ENCODE measurements around the gene SPRED1. TPM values are rescaled to one million over a fixed set of nuclear protein-coding genes. Genes with fewer than 3 reads are reported as not detected.

The SPRED1 gene
- total RNA-seq, 4 donors from 2014 or later: 77.9 to 92.7 (median 82.6) TPM

DNA sequence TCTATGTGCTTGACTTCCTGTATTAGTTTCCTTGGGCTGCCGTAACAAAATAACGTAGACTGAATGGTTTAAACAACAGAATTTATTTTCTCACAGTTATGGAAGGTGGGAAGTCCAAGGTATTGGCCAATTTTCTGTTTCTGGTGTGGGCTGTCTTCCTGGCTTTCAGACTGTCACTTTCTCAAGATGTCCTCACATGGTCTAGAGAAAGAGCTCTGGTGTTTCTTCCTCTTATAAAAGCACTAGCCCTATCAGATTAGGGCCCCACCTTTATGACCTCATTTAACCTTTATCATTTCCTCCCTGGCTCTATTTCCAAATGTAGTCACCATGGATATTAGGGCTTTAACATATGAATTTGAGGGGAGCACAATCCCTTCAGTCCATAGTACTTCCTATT is 54.6 kb downstream of the SPRED1 start:
- intact Hi-C loops (cut with DNase I): no loop called here
- Histone ChIP-seq H3K9me3 (no peaks in the 10 kb centered on the region), H3K27ac (no peak overlapping the region), H3K4me3 (replicated peaks in 1 of 3) (no peak overlapping the region), H3K27me3 (no peaks in the 10 kb centered on the region), H3K36me3 (no peaks in the 10 kb centered on the region), H3K4me1 (peaks cover 0 to 2% of the 10 kb centered on the region in 2 donors)
- no peak for TF ChIP-seq POLR2A (IDR thresholded peaks at IDR 0.05)
- TF ChIP-seq, protein P1, sequence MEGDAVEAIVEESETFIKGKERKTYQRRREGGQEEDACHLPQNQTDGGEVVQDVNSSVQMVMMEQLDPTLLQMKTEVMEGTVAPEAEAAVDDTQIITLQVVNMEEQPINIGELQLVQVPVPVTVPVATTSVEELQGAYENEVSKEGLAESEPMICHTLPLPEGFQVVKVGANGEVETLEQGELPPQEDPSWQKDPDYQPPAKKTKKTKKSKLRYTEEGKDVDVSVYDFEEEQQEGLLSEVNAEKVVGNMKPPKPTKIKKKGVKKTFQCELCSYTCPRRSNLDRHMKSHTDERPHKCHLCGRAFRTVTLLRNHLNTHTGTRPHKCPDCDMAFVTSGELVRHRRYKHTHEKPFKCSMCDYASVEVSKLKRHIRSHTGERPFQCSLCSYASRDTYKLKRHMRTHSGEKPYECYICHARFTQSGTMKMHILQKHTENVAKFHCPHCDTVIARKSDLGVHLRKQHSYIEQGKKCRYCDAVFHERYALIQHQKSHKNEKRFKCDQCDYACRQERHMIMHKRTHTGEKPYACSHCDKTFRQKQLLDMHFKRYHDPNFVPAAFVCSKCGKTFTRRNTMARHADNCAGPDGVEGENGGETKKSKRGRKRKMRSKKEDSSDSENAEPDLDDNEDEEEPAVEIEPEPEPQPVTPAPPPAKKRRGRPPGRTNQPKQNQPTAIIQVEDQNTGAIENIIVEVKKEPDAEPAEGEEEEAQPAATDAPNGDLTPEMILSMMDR (IDR thresholded peaks at IDR 0.05): no peak
- no peak for DNase-seq
- 85 to 90% methylated on average over 2 of the region's 2 CpGs for WGBS, 2 donors

DNA sequence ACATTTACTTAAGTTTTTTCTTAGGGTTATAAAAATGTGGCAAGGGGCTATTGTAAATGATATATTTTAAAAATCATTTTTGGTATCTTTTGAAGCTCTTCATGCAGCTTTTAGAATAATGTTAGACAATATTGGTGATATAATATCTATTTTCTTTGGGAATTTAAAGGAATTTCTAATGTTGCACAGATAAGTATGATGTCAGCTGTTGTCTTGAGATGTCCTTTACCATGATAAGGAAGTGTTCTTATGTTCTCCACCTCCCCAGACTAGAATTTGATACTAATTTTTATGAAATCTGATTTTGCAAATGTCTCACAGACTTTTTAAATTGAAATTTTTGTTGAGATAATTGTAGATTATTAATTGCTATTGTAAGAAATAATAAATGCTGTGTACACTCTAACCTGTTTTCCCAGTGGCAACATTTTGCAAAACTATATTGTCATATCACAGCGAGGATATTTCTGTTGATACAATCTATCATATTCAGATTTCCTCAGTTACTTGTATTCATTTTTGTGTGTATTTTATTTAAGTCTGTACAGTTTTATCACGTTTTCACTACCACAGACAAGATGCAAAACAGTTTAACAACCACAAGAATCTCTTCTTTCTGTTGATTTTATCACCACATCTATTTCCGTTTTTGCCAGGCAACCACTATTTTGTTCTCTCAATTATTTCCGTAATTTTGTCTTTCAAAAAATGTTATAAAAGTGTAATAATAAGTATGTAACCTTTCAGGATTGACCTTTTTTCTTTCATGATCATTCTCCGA is 55.4 kb downstream of the SPRED1 start:
- DNase-seq: no peak
- Histone ChIP-seq H3K4me3 (replicated peaks in 1 of 3) (no peak overlapping the region), H3K36me3 (no peaks in the 10 kb centered on the region), H3K27me3 (no peaks in the 10 kb centered on the region), H3K27ac (no peak overlapping the region), H3K4me1 (peaks cover 0 to 2% of the 10 kb centered on the region in 2 donors), H3K9me3 (no peaks in the 10 kb centered on the region)
- intact Hi-C loops (cut with DNase I): no loop called here
- 89 to 91% methylated on average over 5 of the region's 5 CpGs for WGBS, 2 donors
- TF ChIP-seq POLR2A (IDR thresholded peaks at IDR 0.05): no peak
- TF ChIP-seq, protein P1 (IDR thresholded peaks at IDR 0.05): no peak

DNA sequence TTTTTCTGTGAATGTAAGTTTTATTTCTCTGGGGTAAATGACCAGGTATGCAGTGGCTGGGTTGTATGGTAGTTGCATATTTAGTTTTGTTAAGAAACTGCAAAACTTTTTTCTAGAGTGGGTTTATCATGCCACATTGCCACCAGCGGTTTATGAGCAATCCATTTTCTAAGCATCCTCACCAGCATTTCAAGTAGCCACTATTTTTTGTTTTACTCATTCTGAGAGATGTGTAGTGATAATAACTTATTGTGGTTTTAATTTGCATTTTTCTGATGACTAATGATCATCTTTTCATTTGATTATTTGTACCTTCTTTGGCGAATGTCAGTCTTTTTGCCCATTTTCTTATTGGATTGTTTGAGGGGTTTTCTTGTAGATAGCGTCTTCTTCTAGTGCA is 56.2 kb downstream of the SPRED1 start:
- Histone ChIP-seq H3K36me3 (no peaks in the 10 kb centered on the region), H3K27ac (no peak overlapping the region), H3K4me3 (replicated peaks in 1 of 3) (no peak overlapping the region), H3K9me3 (no peaks in the 10 kb centered on the region), H3K4me1 (peaks cover 0 to 2% of the 10 kb centered on the region in 2 donors), H3K27me3 (no peaks in the 10 kb centered on the region)
- intact Hi-C loops (cut with DNase I): no loop called here
- no peak for TF ChIP-seq POLR2A (IDR thresholded peaks at IDR 0.05)
- TF ChIP-seq, protein P1 (IDR thresholded peaks at IDR 0.05): no peak
- 93 to 97% methylated on average over 3 of the region's 3 CpGs for WGBS, 2 donors
- no peak for DNase-seq

DNA sequence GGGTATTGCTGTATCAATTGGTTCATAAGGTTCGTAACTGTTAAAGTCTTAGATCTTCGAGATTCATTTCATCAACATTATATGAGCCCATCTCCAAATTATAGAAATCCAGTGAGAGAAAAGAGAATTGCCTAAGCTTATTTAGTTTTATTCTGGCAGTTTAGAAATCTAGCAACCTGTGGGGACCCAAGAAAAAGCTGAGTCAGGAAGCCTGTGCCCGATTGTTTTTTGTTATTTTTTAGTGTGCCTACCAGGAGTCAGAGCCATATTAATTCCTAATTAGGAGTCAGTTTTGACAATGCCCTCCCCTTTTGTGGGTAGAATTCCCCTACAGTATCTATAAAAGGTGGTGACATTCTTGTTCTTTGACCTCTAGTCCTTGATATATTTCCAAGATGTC is 59.6 kb downstream of the SPRED1 start:
- TF ChIP-seq, protein P1 (IDR thresholded peaks at IDR 0.05): no peak
- TF ChIP-seq POLR2A (IDR thresholded peaks at IDR 0.05): no peak
- H3K27ac ChIP-seq: no peak overlapping the region
- H3K36me3 ChIP-seq: no peaks in the 10 kb centered on the region
- H3K4me3 ChIP-seq (replicated peaks in 1 of 3): no peak overlapping the region
- 78 to 79% methylated on average over 3 of the region's 3 CpGs for WGBS, 2 donors
- H3K9me3 ChIP-seq: no peaks in the 10 kb centered on the region
- DNase-seq: no peak
- no peaks in the 10 kb centered on the region for H3K27me3 ChIP-seq
- H3K4me1 ChIP-seq: peaks cover 7 to 12% of the 10 kb centered on the region in 2 donors
- intact Hi-C loops (cut with DNase I): no loop called here

DNA sequence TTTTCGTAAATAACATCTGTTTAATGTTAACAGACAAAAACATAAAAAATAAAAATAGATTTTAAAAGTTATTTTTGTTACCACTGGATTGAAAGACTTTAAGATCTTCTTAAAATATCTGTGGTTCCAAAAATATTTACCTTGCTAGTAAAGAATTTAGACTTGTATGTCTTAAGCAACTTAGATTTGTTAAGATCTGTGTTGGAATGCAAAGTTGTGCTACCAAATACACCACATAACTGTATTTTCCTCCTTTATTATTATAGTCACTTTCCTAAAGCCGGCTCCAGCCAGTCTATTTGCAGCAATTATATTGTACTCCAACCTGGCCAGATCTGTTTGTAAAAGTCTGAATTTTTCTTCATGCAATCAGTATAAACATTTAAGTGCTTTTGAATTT is 63.7 kb downstream of the SPRED1 start:
- Histone ChIP-seq H3K9me3 (no peaks in the 10 kb centered on the region), H3K27me3 (no peaks in the 10 kb centered on the region), H3K27ac (no peak overlapping the region), H3K36me3 (no peaks in the 10 kb centered on the region), H3K4me1 (peaks cover 12 to 13% of the 10 kb centered on the region in 2 donors), H3K4me3 (replicated peaks in 1 of 3) (no peak overlapping the region)
- intact Hi-C loops (cut with DNase I): no loop called here
- no peak for DNase-seq
- TF ChIP-seq, protein P1 (IDR thresholded peaks at IDR 0.05): no peak
- no peak for TF ChIP-seq POLR2A (IDR thresholded peaks at IDR 0.05)
- 58 to 67% methylated on average over 2 of the region's 2 CpGs for WGBS, 2 donors
